A549 (cell line): ENCODE results near the gene LAMC1. TPM values are rescaled to one million over a fixed set of nuclear protein-coding genes. Genes with fewer than 3 reads are reported as not detected.

Source experiments
- ATAC-seq, 2 experiments: fragments of 200-7000 bp in 1 of 2; fragments of >200 bp in 1 of 2; cut with Nextera tagmentation in 1 of 2; cut with Tn5 transposase in 1 of 2; 3 replicates each; pipeline versions ENCODE4 v1.8.0 to v1.9.1; 2018 to 2020; ENCODE audit warnings: mild to moderate bottlenecking in 1 of 2, moderate library complexity in 1 of 2
- CTCF ChIA-PET: fragments of 300-600 bp; sonication (Branson Sonifier 250); formaldehyde crosslinking; extraction: SDS; loops from one replicate; lab custom pipeline; 2021; ENCODE audit warnings: antibody characterized with exemption, inconsistent platforms; lab: Yijun Ruan, JAX
- POLR2A ChIA-PET: fragments of 350-600 bp; formaldehyde crosslinking; extraction: SDS; loops from one replicate; lab custom pipeline; 2021; ENCODE audit warnings: antibody characterized with exemption, inconsistent platforms; lab: Yijun Ruan, JAX
- DNase-seq, 2 experiments: peaks; one replicate each; pipeline versions ENCODE4 v3.0.0 to v3.0.0-alpha.2; 2011 to 2016; ENCODE audit warnings: low read depth in 1 of 2, low spot score in 1 of 2
- FAIRE-seq: peaks from 2 replicates; lab custom pipeline; 2011; peaks lifted over from hg19 to GRCh38; lab: Jason Lieb, UNC
- H3K27ac ChIP-seq, 2 experiments: fragments of >200 bp; sonication (Bioruptor Twin); formaldehyde crosslinking; 3 replicates each; pipeline ENCODE4 v1.5.1; 2016 to 2017
- H3K4me1 ChIP-seq: fragments of >200 bp; sonication (Bioruptor Twin); formaldehyde crosslinking; 3 replicates; pipeline ENCODE4 v1.6.1; 2016
- H3K4me2 ChIP-seq: fragments of >200 bp; sonication (Bioruptor Twin); formaldehyde crosslinking; 3 replicates; pipeline ENCODE4 v1.6.1; 2016
- H3K4me3 ChIP-seq: fragments of >200 bp; sonication (Bioruptor Twin); formaldehyde crosslinking; 3 replicates; pipeline ENCODE4 v1.5.1; 2016
- H3K9me3 ChIP-seq: fragments of >200 bp; sonication (Bioruptor Twin); formaldehyde crosslinking; 3 replicates; pipeline ENCODE4 v1.6.1; 2016
- BHLHE40 ChIP-seq: IDR thresholded peaks from 2 replicates; pipeline ENCODE4 v1.6.1; 2012; ENCODE audit warnings: low read depth, low read length, inconsistent platforms
- CBX2 ChIP-seq: fragments of 200-600 bp; sonication (generic); IDR thresholded peaks from 2 replicates; pipeline ENCODE4 v1.6.1; 2016; ENCODE audit warnings: low read depth, mild to moderate bottlenecking, borderline replicate concordance
- CEBPB ChIP-seq, 2 experiments: fragments of >200 bp in 1 of 2; sonication (Bioruptor Twin) in 1 of 2; formaldehyde crosslinking in 1 of 2; IDR thresholded peaks; 2 replicates each; pipeline ENCODE4 v1.6.1; 2012 to 2016
- CHD4 ChIP-seq: fragments of 200-600 bp; sonication (generic); IDR thresholded peaks from 2 replicates; pipeline ENCODE4 v1.6.1; 2016; ENCODE audit warnings: antibody characterized with exemption, mild to moderate bottlenecking, borderline replicate concordance
- E2F6 ChIP-seq: IDR thresholded peaks from 2 replicates; pipeline ENCODE4 v1.6.1; 2012; ENCODE audit warnings: low read depth, borderline replicate concordance
- EHMT2 ChIP-seq: fragments of 200-600 bp; sonication (generic); IDR thresholded peaks from 2 replicates; pipeline ENCODE4 v1.6.1; 2016; ENCODE audit warnings: antibody characterized with exemption, low read depth, mild to moderate bottlenecking, moderate library complexity
- ELK1 ChIP-seq: fragments of 150-350 bp; IDR thresholded peaks from 2 replicates; pipeline ENCODE4 v1.6.1; 2014; ENCODE audit warnings: low read depth, mild to moderate bottlenecking, low read length
- FOSB ChIP-seq: fragments of 250-450 bp; sonication (Bioruptor Pico); IDR thresholded peaks from 2 replicates; pipeline ENCODE4 v1.5.0; 2020; ENCODE audit warnings: mild to moderate bottlenecking, moderate library complexity
- HES2 ChIP-seq: fragments of >200 bp; sonication (Bioruptor Twin); formaldehyde crosslinking; IDR thresholded peaks from 2 replicates; pipeline ENCODE4 v1.6.1; 2016
- HEYL ChIP-seq: fragments of 250-450 bp; sonication (Bioruptor Pico); IDR thresholded peaks from 2 replicates; pipeline ENCODE4 v1.8.0; 2021; ENCODE audit warnings: mild to moderate bottlenecking, moderate library complexity
- HMGXB4 ChIP-seq: fragments of 250-450 bp; sonication (Bioruptor Pico); IDR thresholded peaks from 2 replicates; pipeline ENCODE4 v1.5.0; 2021; ENCODE audit warnings: mild to moderate bottlenecking, moderate library complexity, borderline replicate concordance
- HOXB13 ChIP-seq: fragments of 250-450 bp; sonication (Bioruptor Pico); IDR thresholded peaks from 2 replicates; pipeline ENCODE4 v1.5.0; 2020; ENCODE audit warnings: low read depth, mild to moderate bottlenecking, moderate library complexity
- JUNB ChIP-seq: fragments of >200 bp; sonication (Bioruptor Twin); formaldehyde crosslinking; IDR thresholded peaks from 2 replicates; pipeline ENCODE4 v1.6.1; 2016
- MAFK ChIP-seq: fragments of 450-650 bp; IDR thresholded peaks from 2 replicates; pipeline ENCODE4 v1.6.1; 2014; ENCODE audit not compliant: partially characterized antibody
- MAZ ChIP-seq: fragments of 150-350 bp; IDR thresholded peaks from 2 replicates; pipeline ENCODE4 v1.6.1; 2014; ENCODE audit warnings: antibody characterized with exemption, low read depth, low read length, borderline replicate concordance
- MYC ChIP-seq: IDR thresholded peaks from 2 replicates; pipeline ENCODE4 v1.6.1; 2012; ENCODE audit warnings: mild to moderate bottlenecking, inconsistent platforms, low read length, improper control_type of control experiment, borderline replicate concordance
- NFE2L2 ChIP-seq: fragments of 150-350 bp; conservative IDR thresholded peaks from 2 replicates; pipeline ENCODE4 v1.6.1; 2014; ENCODE audit warnings: low read length
- NPAS2 ChIP-seq: fragments of 250-450 bp; sonication (Bioruptor Pico); IDR thresholded peaks from 2 replicates; pipeline ENCODE4 v1.8.0; 2022; ENCODE audit warnings: mild to moderate bottlenecking, moderate library complexity, borderline replicate concordance
- NR3C1 ChIP-seq: fragments of >200 bp; sonication (Bioruptor Twin); formaldehyde crosslinking; IDR thresholded peaks from 3 replicates; pipeline ENCODE4 v1.6.1; 2017
- PBX3 ChIP-seq: IDR thresholded peaks from 2 replicates; pipeline ENCODE4 v1.6.1; 2012
- POLR2A ChIP-seq: IDR thresholded peaks from 2 replicates; pipeline ENCODE4 v1.6.1; 2012; ENCODE audit warnings: mild to moderate bottlenecking, low read length
- RARB ChIP-seq: fragments of 250-450 bp; sonication (Bioruptor Pico); IDR thresholded peaks from 2 replicates; pipeline ENCODE4 v1.8.0; 2021; ENCODE audit warnings: mild to moderate bottlenecking, moderate library complexity
- RFX5 ChIP-seq: fragments of 450-650 bp; IDR thresholded peaks from 2 replicates; pipeline ENCODE4 v1.7.1; 2014; ENCODE audit warnings: antibody characterized with exemption, mild to moderate bottlenecking, moderate library complexity
- RNF2 ChIP-seq: fragments of 200-600 bp; sonication (generic); IDR thresholded peaks from 2 replicates; pipeline ENCODE4 v1.6.1; 2016; ENCODE audit warnings: low read depth, mild to moderate bottlenecking, antibody characterized with exemption, moderate library complexity, borderline replicate concordance
- TFCP2L1 ChIP-seq: fragments of 250-450 bp; sonication (Bioruptor Pico); IDR thresholded peaks from 2 replicates; pipeline ENCODE4 v1.5.0; 2021; ENCODE audit warnings: mild to moderate bottlenecking
- TP53 ChIP-seq: fragments of 250-450 bp; sonication (Bioruptor Pico); IDR thresholded peaks from 2 replicates; pipeline ENCODE4 v1.5.0; 2021; ENCODE audit warnings: mild to moderate bottlenecking, moderate library complexity
- ZC3H11A ChIP-seq: fragments of 450-650 bp; IDR thresholded peaks from 2 replicates; pipeline ENCODE4 v1.6.1; 2014; ENCODE audit warnings: antibody characterized with exemption, mild to moderate bottlenecking
- ZFP36 ChIP-seq: fragments of 450-650 bp; IDR thresholded peaks from 2 replicates; pipeline ENCODE4 v1.6.1; 2014; ENCODE audit warnings: borderline replicate concordance; ENCODE audit not compliant: partially characterized antibody
- WGBS: methylation state at CpG from one replicate; pipeline ENCODE4 v1.1.6; 2017; ENCODE audit errors: missing lambda C conversion rate; 5-methylcytosine and 5-hydroxymethylcytosine counted together
- polyA plus RNA-seq, 4 experiments: library from polyadenylated mRNA; depleted of rRNA in 3 of 4; stranded (reverse); fragments of >200 nt; fragmentation: RNase III in 1 of 4; extraction: RNeasy Plus Mini Kit Qiagen cat#74134 plus additional on column Dnase treatment in 1 of 4; gene quantifications; 2 replicates in 3 of 4; 3 replicates in 1 of 4; pipeline ENCODE4 v1.2.3, GENCODE V29; 2011 to 2017

The LAMC1 gene
- polyA plus RNA-seq, 2 of the 4 experiments (the other 2 are of a cell fraction), result 93.7 to 152 TPM

GRCh38 chr1:183124259-183124658 is 101.0 kb downstream of the LAMC1 start:
- no peaks in the 10 kb centered on the region for H3K4me1 ChIP-seq
- H3K4me3 ChIP-seq, result no peak overlapping the region
- POLR2A ChIA-PET, result no interaction called here
- no peak for TF ChIP-seq POLR2A
- no peak for TF ChIP-seq EHMT2
- TF ChIP-seq RFX5, result no peak
- TF ChIP-seq NFE2L2, result no peak
- TF ChIP-seq TP53, result no peak
- no peak for TF ChIP-seq NPAS2 (CRISPR knock-in tag)
- no peak for TF ChIP-seq ELK1
- no peak for TF ChIP-seq ZFP36
- TF ChIP-seq HES2, result no peak
- TF ChIP-seq RNF2, result no peak
- TF ChIP-seq ZC3H11A, result no peak
- no peak for TF ChIP-seq HOXB13 (CRISPR knock-in tag)
- TF ChIP-seq PBX3, result no peak
- TF ChIP-seq JUNB, result no peak
- TF ChIP-seq BHLHE40, result no peak
- no peak for TF ChIP-seq RARB (CRISPR knock-in tag)
- no peak for TF ChIP-seq TFCP2L1
- TF ChIP-seq NR3C1, result no peak
- no peak for TF ChIP-seq FOSB (CRISPR knock-in tag)
- DNase-seq (no peak), FAIRE-seq (no peak), ATAC-seq (no peak)
- no peak overlapping the region for H3K4me2 ChIP-seq
- no peak overlapping the region for H3K27ac ChIP-seq
- H3K9me3 ChIP-seq, result no peaks in the 10 kb centered on the region
- CTCF ChIA-PET, result interaction anchor here (1.5 kb wide), 1 partner anchor 103 kb away, joined by 3 read pairs; no protein-coding TSS in a partner anchor
- WGBS, result 94% methylated on average over 2 of the region's 2 CpGs

GRCh38 chr1:183125279-183125999 is 102.2 kb downstream of the LAMC1 start:
- ChIA-PET POLR2A (no interaction called here), CTCF (interaction anchor here (1.1 to 1.4 kb wide), 2 partner anchors 9 to 18 kb away, joined by 3 read pairs; no protein-coding TSS in a partner anchor)
- H3K27ac ChIP-seq, result no peak overlapping the region
- no peak for DNase-seq
- no peak for ATAC-seq
- no peak overlapping the region for H3K4me2 ChIP-seq
- no peak for TF ChIP-seq MYC
- no peak for TF ChIP-seq MAFK
- TF ChIP-seq CEBPB (IDR thresholded peaks at IDR 0.05), result no peak
- TF ChIP-seq EHMT2, result no peak
- no peak for TF ChIP-seq HMGXB4
- TF ChIP-seq HEYL, result no peak
- TF ChIP-seq CHD4, result no peak
- no peak for TF ChIP-seq NR3C1
- TF ChIP-seq RARB (CRISPR knock-in tag), result no peak
- TF ChIP-seq JUNB, result no peak
- TF ChIP-seq CBX2, result no peak
- no peak for TF ChIP-seq MAZ
- no peak for TF ChIP-seq E2F6
- TF ChIP-seq, all 56 proteins: peak for 0
- no peaks in the 10 kb centered on the region for H3K9me3 ChIP-seq
- whole genome bisulfite sequencing, result 92% methylated on average over 5 of the region's 5 CpGs
- no peak overlapping the region for H3K4me3 ChIP-seq
- no peaks in the 10 kb centered on the region for H3K4me1 ChIP-seq
- FAIRE-seq, result no peak
